GM12878 (cell line): Measurements from ENCODE around the gene ZNF526. TPM values are rescaled to one million over a fixed set of nuclear protein-coding genes. Genes with fewer than 3 reads are reported as not detected.

ENCODE experiments used
- ATAC-seq: fragments of 200-7000 bp; cut with Tn5 transposase; 3 replicates; pipeline ENCODE4 v1.9.1; 2020; ENCODE audit warnings: mild to moderate bottlenecking, moderate library complexity
- BruUV-seq: library from RNA; stranded (reverse); fragments of 400-500 nt; replicated peaks from 2 replicates; lab custom pipeline; 2021; lab: Mats Ljungman, UMichigan
- CTCF ChIA-PET: fragments of 300-600 bp; sonication (Branson Sonifier 250); formaldehyde crosslinking; extraction: SDS; loops from one replicate; lab custom pipeline; 2021; ENCODE audit warnings: inconsistent platforms; lab: Yijun Ruan, JAX
- POLR2A ChIA-PET: fragments of 350-600 bp; formaldehyde crosslinking; extraction: SDS; loops from one replicate; lab custom pipeline; 2021; ENCODE audit warnings: inconsistent platforms; lab: Charles Lee
- RAD21 ChIA-PET: fragments of 300-600 bp; sonication (Branson Sonifier 250); formaldehyde crosslinking; loops from one replicate; lab custom pipeline; 2023; ENCODE audit warnings: antibody characterized with exemption; ENCODE audit not compliant: unreplicated experiment; lab: Charles Lee
- SMC1A ChIA-PET: fragments of 300-600 bp; sonication (Branson Sonifier 250); formaldehyde crosslinking; loops from one replicate; lab custom pipeline; 2023; ENCODE audit not compliant: unreplicated experiment, uncharacterized antibody; lab: Charles Lee
- DNase-seq: peaks from one replicate; pipeline ENCODE4 v3.0.0-alpha.2; 2011; ENCODE audit warnings: low read depth, low spot score
- FAIRE-seq: peaks from 3 replicates; lab custom pipeline; 2011; peaks lifted over from hg19 to GRCh38; lab: Jason Lieb, UNC
- H2AFZ ChIP-seq: 2 replicates; pipeline ENCODE4 v1.6.0; 2011; ENCODE audit warnings: low read depth, low read length, control low read depth; ENCODE audit not compliant: control insufficient read depth
- H3K27ac ChIP-seq: 2 replicates; pipeline ENCODE4 v1.5.1; 2011; ENCODE audit warnings: control low read depth; ENCODE audit not compliant: control insufficient read depth, insufficient read depth
- H3K27me3 ChIP-seq, 2 experiments: replicated peaks in 1 of 2; 2 replicates each; pipeline versions ENCODE4 v1.6.0 to v1.6.1; 2011; ENCODE audit warnings: low read length in 1 of 2; ENCODE audit not compliant: control insufficient read depth in 2 of 2, insufficient read depth in 2 of 2
- H3K36me3 ChIP-seq, 2 experiments: 2 replicates each; pipeline ENCODE4 v1.5.1; 2011; ENCODE audit warnings: low read length in 1 of 2; ENCODE audit not compliant: control insufficient read depth in 2 of 2, insufficient read depth in 2 of 2
- H3K4me1 ChIP-seq: 2 replicates; pipeline ENCODE4 v1.6.1; 2011; ENCODE audit warnings: mild to moderate bottlenecking, low read length, moderate library complexity, mixed read lengths; ENCODE audit not compliant: control insufficient read depth, insufficient read depth
- H3K4me2 ChIP-seq: 2 replicates; pipeline ENCODE4 v1.6.0; 2011; ENCODE audit warnings: control low read depth; ENCODE audit not compliant: control insufficient read depth, insufficient read depth
- H3K4me3 ChIP-seq: fragments of 200-600 bp; sonication (generic); 2 replicates; pipeline ENCODE4 v1.5.1; 2016
- H3K79me2 ChIP-seq: 2 replicates; pipeline ENCODE4 v1.6.0; 2011; ENCODE audit warnings: low read length; ENCODE audit not compliant: control insufficient read depth, insufficient read depth
- H3K9ac ChIP-seq: 2 replicates; pipeline ENCODE4 v1.8.0; 2011; ENCODE audit warnings: low read length, control low read depth, mixed read lengths; ENCODE audit not compliant: control insufficient read depth, insufficient read depth
- H3K9me3 ChIP-seq: replicated peaks from 3 replicates; pipeline ENCODE4 v1.5.1; 2011; ENCODE audit warnings: mild to moderate bottlenecking, low read length; ENCODE audit not compliant: control insufficient read depth, insufficient read depth
- H4K20me1 ChIP-seq: 2 replicates; pipeline ENCODE4 v1.6.0; 2011; ENCODE audit not compliant: control insufficient read depth, insufficient read depth
- BHLHE40 ChIP-seq, 2 experiments: fragments of 450-650 bp in 1 of 2; IDR thresholded peaks; 2 replicates each; pipeline ENCODE4 v1.6.1; 2011 to 2017; ENCODE audit warnings: low read depth in 2 of 2, borderline replicate concordance in 1 of 2, improper control_type of control experiment in 1 of 2, low read length in 1 of 2, mild to moderate bottlenecking in 1 of 2
- CREM ChIP-seq: IDR thresholded peaks from 2 replicates; pipeline ENCODE4 v1.6.1; 2014; ENCODE audit warnings: antibody characterized with exemption, low read depth
- DPF2 ChIP-seq: fragments of 450-650 bp; IDR thresholded peaks from 2 replicates; pipeline ENCODE4 v1.6.1; 2017; ENCODE audit warnings: mild to moderate bottlenecking
- EED ChIP-seq: sonication (generic); IDR thresholded peaks from 2 replicates; pipeline ENCODE4 v1.6.1; 2016; ENCODE audit warnings: antibody characterized with exemption, low read depth
- HDGF ChIP-seq: fragments of 450-650 bp; IDR thresholded peaks from 2 replicates; pipeline ENCODE4 v1.6.1; 2016; ENCODE audit warnings: antibody characterized with exemption
- NBN ChIP-seq: fragments of 450-650 bp; IDR thresholded peaks from 2 replicates; pipeline ENCODE4 v1.6.1; 2016
- NR2C1 ChIP-seq: fragments of 450-650 bp; IDR thresholded peaks from 2 replicates; pipeline ENCODE4 v1.6.1; 2017; ENCODE audit warnings: antibody characterized with exemption, mild to moderate bottlenecking, moderate library complexity
- PML ChIP-seq: IDR thresholded peaks from 2 replicates; pipeline ENCODE4 v1.6.1; 2012; ENCODE audit warnings: low read length, inconsistent platforms
- SRF ChIP-seq, 2 experiments: IDR thresholded peaks; 2 replicates each; pipeline ENCODE4 v1.6.1; 2011; ENCODE audit warnings: low read depth in 2 of 2, low read length in 2 of 2, mild to moderate bottlenecking in 1 of 2, moderate library complexity in 1 of 2
- WGBS: methylation state at CpG from one replicate; pipeline ENCODE4 v1.1.6; 2016; ENCODE audit warnings: low lambda C conversion rate; ENCODE audit not compliant: insufficient replicate concordance, insufficient coverage; ENCODE audit errors: missing lambda C conversion rate; 5-methylcytosine and 5-hydroxymethylcytosine counted together
- in situ Hi-C: fragments of 300-500 bp; cut with MboI; formaldehyde crosslinking; loops from 9 replicates; pipeline ENCODE4 v1.14.3; 2018; ENCODE audit warnings: mixed read lengths
- intact Hi-C: fragments of 100-400 bp; cut with micrococcal nuclease; formaldehyde crosslinking; loops from one replicate; pipeline ENCODE4 v1.14.2; 2022; ENCODE audit not compliant: unreplicated experiment
- polyA plus RNA-seq, 11 experiments: library from polyadenylated mRNA; depleted of rRNA in 4 of 11; unstranded in 6 of 11; stranded (reverse) in 5 of 11; fragments of >200 nt; fragmentation: Nextera tagmentation in 4 of 11; fragmentation: Illumina TruSeq in 1 of 11; extraction: Ambion mirVana in 4 of 11; extraction: Trizol in 1 of 11; gene quantifications; 1 replicate in 1 of 11; 2 replicates in 10 of 11; pipeline versions ENCODE4 v1.2.1 to v1.2.3, GENCODE V29; 2011 to 2016; ENCODE audit warnings: inconsistent platforms in 2 of 11, missing spikeins in 2 of 11, low read depth in 1 of 11
- total RNA-seq, 4 experiments: library from RNA; depleted of rRNA in 3 of 4; stranded (reverse); fragments of >200 nt in 3 of 4; fragmentation: Illumina TruSeq in 1 of 4; extraction: Trizol in 1 of 4; gene quantifications; 2 replicates each; pipeline versions ENCODE4 v1.2.1 to v1.2.3, GENCODE V29; 2013 to 2021
- TF ChIP-seq, protein P1 (sequence below): fragments of 450-650 bp; IDR thresholded peaks from 2 replicates; pipeline ENCODE4 v1.6.1; 2016; ENCODE audit warnings: mild to moderate bottlenecking
- TF ChIP-seq, protein P2 (sequence below): fragments of 450-650 bp; IDR thresholded peaks from 2 replicates; pipeline ENCODE4 v1.6.1; 2017; ENCODE audit warnings: low read depth, mild to moderate bottlenecking, moderate library complexity
- TF ChIP-seq, protein P3 (sequence below): fragments of 450-650 bp; IDR thresholded peaks from 2 replicates; pipeline ENCODE4 v1.6.1; 2017; ENCODE audit warnings: mild to moderate bottlenecking, low read depth, inconsistent platforms; ENCODE audit not compliant: poor library complexity, severe bottlenecking
- TF ChIP-seq, protein P4 (sequence below): fragments of 150-350 bp; IDR thresholded peaks from 2 replicates; pipeline ENCODE4 v1.6.1; 2014; ENCODE audit warnings: mild to moderate bottlenecking, low read depth, low read length

Gene ZNF526
- total and polyA plus RNA-seq, 10 of the 15 experiments (the other 5 are each of a cell fraction or from before 2014, with no cell fraction given), result 1.8 to 18.3 (median 5.5) TPM

DNA sequence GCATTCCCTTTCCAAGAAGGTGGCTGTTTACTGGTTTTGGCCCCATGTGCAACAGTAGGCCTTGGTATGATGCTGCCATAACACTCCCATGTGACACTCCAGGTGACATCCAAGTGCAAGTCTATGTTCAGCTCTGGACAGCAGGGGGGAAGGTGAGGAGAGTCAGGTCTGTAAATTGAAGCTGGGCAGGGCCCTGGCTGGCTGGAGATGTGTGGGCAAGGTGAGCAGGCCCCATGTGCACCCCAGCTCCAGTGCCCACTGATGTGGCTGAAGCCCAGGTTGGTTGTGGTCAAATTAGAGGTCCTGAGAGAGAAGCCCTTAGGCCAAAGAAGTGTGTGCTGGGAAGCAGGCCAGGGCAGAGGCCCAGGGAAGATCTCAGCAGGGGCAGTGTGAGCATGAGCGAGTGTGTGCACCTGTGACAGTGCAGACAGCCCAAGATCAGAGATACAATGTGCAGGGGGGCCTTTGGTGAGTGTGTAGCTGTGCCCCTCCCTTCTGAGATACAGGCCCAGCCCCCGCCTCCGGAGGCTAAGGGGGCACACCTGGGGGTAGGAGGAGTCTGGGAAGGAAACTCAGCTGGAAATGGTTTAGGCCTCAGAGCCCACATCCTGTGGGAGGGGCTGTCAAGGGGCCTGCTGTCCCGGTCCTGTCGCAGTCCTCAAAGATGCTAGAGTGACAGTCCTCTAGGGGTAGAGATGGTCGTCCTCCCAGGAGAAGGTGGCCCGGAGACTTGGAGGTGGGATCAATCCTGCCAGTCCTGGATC lies 21.3 kb upstream of the ZNF526 start (continued):
- TF ChIP-seq, protein P1, sequence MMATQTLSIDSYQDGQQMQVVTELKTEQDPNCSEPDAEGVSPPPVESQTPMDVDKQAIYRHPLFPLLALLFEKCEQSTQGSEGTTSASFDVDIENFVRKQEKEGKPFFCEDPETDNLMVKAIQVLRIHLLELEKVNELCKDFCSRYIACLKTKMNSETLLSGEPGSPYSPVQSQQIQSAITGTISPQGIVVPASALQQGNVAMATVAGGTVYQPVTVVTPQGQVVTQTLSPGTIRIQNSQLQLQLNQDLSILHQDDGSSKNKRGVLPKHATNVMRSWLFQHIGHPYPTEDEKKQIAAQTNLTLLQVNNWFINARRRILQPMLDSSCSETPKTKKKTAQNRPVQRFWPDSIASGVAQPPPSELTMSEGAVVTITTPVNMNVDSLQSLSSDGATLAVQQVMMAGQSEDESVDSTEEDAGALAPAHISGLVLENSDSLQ, result peak; percentile 90

DNA sequence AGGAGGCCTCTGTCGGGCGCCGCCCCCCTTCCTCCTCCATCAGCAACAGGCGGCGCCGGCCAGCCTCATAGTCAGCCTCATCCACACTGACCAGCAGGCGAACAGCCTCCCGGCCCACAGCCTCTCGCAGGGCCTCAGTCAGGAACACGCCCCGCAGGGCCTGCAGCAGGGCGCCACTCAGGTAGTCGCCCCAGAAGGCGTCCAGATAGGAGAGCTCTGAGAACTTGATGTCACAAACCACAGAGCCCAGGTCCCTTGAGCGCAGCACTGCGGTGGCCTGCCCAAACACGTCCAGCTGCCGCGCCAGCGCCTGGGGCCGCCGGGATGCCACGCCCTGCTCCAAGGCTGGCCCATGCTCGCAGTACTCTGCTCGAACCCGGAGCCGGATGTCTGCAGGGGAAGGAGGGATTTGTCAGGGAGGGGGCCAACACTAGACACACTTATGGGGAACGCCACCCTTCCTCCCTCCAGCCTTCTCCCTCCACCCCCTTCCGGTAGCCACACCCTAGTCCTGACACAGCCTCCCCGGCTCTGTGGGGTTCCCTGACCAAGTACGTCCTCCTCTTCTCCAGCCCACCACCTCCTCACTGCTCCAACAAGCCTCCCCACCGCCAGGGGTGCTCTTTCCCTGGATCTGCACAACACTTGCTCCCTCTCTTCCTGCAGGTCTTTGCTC lies 20.5 kb upstream of the ZNF526 start:
- Histone ChIP-seq H3K79me2 (peaks cover 9% of the 10 kb centered on the region), H2AFZ (no peak overlapping the region; the same call in 1 of the 2 replicates), H3K4me3 (peak overlapping the region; percentile 41), H3K4me2 (peak overlapping the region; percentile 90), H3K27ac (peak overlapping the region; percentile 95), H3K9ac (peak overlapping the region; percentile 57), H3K9me3 (no peaks in the 10 kb centered on the region; the same call in 2 of the 3 replicates), H3K4me1 (peaks cover 59% of the 10 kb centered on the region), H3K36me3 (peaks cover 8 to 33% of the 10 kb centered on the region in 2 experiments; a peak in 3 of 4 replicates), H4K20me1 (no peaks in the 10 kb centered on the region), H3K27me3 (no peaks in the 10 kb centered on the region)
- RAD21 ChIA-PET, result interaction anchor here (1.0 to 4.6 kb wide), 7 partner anchors 21 to 103 kb away, joined by 3 to 20 read pairs (median 5); partner anchors contain the start of genes GSK3A, PAFAH1B3, POU2F2 and PRR19
- no TSS peak for BruUV-seq
- POLR2A ChIA-PET, result interaction anchor here (0.6 to 1.6 kb wide), 6 partner anchors 9 to 82 kb away, joined by 3 to 9 read pairs (median 3); partner anchors contain the start of gene GSK3A
- peak; percentile 68 for DNase-seq
- SMC1A ChIA-PET, result interaction anchor here (0.6 to 6.0 kb wide), 11 partner anchors 8 to 123 kb away, joined by 3 to 23 read pairs (median 4); partner anchors contain the start of genes GSK3A, ZNF526 and ZNF574
- in situ Hi-C loops, result no loop called here
- FAIRE-seq, result peak; percentile 54
- intact Hi-C loops, result loop anchor here (1.0 to 5.0 kb wide), 4 partner anchors 17 to 126 kb away; partner anchors contain the start of genes DEDD2, MEGF8 and POU2F2
- CTCF ChIA-PET, result interaction anchor here (1.1 to 3.0 kb wide), 10 partner anchors 8 to 88 kb away, joined by 3 to 11 read pairs (median 4); partner anchors contain the start of genes DEDD2, GSK3A and POU2F2
- 1% methylated on average over 31 of the region's 32 CpGs for WGBS
- peak; percentile 77 for ATAC-seq
- TF ChIP-seq HDGF (peak; percentile 98), PML (no peak), EED (peak; percentile 61; the same call in 1 of the 2 replicates), CREM (0 out of 2 replicates have a peak, but pooled peaks have one; percentile 23), DPF2 (peak; percentile 68; the same call in 1 of the 2 replicates), BHLHE40 (IDR thresholded peaks at IDR 0.05; ENCODE audit: borderline replicate concordance in 1 of 2, low read depth in 2 of 2, low read length in 1 of 2) (no peak), NBN (peak; percentile 83), NR2C1 (no peak), SRF (IDR thresholded peaks at IDR 0.05; ENCODE audit: low read depth in 2 of 2, low read length in 2 of 2) (no peak)
- TF ChIP-seq, protein P2, sequence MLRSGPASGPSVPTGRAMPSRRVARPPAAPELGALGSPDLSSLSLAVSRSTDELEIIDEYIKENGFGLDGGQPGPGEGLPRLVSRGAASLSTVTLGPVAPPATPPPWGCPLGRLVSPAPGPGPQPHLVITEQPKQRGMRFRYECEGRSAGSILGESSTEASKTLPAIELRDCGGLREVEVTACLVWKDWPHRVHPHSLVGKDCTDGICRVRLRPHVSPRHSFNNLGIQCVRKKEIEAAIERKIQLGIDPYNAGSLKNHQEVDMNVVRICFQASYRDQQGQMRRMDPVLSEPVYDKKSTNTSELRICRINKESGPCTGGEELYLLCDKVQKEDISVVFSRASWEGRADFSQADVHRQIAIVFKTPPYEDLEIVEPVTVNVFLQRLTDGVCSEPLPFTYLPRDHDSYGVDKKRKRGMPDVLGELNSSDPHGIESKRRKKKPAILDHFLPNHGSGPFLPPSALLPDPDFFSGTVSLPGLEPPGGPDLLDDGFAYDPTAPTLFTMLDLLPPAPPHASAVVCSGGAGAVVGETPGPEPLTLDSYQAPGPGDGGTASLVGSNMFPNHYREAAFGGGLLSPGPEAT, result 0 out of 2 replicates have a peak, but pooled peaks have one; percentile 4
- TF ChIP-seq, protein P3, sequence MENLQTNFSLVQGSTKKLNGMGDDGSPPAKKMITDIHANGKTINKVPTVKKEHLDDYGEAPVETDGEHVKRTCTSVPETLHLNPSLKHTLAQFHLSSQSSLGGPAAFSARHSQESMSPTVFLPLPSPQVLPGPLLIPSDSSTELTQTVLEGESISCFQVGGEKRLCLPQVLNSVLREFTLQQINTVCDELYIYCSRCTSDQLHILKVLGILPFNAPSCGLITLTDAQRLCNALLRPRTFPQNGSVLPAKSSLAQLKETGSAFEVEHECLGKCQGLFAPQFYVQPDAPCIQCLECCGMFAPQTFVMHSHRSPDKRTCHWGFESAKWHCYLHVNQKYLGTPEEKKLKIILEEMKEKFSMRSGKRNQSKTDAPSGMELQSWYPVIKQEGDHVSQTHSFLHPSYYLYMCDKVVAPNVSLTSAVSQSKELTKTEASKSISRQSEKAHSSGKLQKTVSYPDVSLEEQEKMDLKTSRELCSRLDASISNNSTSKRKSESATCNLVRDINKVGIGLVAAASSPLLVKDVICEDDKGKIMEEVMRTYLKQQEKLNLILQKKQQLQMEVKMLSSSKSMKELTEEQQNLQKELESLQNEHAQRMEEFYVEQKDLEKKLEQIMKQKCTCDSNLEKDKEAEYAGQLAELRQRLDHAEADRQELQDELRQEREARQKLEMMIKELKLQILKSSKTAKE, result no peak
- TF ChIP-seq, protein P4, sequence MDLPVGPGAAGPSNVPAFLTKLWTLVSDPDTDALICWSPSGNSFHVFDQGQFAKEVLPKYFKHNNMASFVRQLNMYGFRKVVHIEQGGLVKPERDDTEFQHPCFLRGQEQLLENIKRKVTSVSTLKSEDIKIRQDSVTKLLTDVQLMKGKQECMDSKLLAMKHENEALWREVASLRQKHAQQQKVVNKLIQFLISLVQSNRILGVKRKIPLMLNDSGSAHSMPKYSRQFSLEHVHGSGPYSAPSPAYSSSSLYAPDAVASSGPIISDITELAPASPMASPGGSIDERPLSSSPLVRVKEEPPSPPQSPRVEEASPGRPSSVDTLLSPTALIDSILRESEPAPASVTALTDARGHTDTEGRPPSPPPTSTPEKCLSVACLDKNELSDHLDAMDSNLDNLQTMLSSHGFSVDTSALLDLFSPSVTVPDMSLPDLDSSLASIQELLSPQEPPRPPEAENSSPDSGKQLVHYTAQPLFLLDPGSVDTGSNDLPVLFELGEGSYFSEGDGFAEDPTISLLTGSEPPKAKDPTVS, result no peak
